GM21423 (cell line): ENCODE measurements around the gene ANKRD33B.
"Not testable (repeated sequence)": the region's sequence is repeated elsewhere in the genome, so short reads cannot be mapped to it uniquely, and the experiment has no call there.

Experiments used
- ATAC-seq: cut with Tn5 transposase; IDR thresholded peaks from one replicate; pipeline ENCODE4 v1.9.1; 2021; ENCODE audit warnings: mild to moderate bottlenecking, moderate library complexity; ENCODE audit not compliant: unreplicated experiment

ANKRD33B gene

DNA sequence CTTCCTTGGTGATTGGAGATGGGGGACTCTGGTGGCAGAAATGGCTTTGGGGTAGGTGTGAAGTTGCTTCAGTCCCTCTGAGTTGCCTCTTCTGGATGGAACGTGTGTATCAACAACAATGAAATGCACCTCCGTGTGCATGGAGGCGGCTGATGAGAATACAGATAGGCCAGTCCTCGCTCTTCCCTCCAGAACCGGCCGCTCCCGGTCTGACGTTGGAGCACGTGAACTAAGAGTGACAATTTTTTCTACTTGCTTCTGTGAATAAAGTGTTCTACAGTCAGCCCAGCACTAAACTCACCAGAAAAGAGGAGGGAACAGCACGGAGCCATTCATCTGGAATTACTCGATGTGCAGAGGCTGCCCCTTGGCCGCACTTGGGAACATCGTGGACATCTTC is 90.7 kb downstream of the ANKRD33B start:
- no peak for ATAC-seq

DNA sequence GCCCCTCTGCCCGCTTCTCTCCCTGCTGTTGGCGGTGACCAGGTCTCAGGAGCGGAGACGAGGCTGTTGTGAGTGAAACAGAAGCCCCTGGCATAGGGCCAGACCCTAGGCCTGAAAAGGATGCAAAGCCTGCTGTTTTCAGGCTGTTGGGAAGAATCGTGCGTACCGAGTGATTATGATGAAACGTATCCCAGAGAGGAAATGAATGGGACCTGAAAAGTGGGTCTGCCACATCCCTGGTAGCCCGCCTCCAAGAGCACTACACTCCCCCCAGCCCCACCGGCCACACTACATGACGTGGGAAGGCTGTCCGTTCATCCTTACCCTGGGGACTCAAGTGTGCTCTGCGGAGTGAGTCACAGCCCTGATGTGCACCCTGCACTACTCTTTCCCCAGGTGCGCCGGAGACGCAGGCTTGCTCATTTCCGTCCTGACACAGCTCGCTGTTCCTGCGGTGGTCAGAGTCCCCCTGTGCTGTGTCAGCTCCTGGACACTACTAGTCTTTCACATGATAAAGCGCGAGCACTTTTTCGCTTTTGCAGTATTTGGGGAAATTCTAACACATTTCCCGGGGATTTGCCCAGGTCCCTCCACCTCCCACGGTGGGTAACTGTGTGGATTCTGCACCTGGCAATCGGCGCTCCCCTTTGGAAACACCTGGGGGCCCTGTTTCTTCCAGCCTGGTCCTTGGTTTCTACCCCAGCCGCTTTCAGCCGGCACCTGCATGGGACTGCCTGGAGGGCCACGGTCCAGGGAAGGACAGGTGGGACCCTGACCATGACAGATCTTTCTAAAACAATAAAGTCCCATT is 91.5 kb downstream of the ANKRD33B start:
- no peak for ATAC-seq

DNA sequence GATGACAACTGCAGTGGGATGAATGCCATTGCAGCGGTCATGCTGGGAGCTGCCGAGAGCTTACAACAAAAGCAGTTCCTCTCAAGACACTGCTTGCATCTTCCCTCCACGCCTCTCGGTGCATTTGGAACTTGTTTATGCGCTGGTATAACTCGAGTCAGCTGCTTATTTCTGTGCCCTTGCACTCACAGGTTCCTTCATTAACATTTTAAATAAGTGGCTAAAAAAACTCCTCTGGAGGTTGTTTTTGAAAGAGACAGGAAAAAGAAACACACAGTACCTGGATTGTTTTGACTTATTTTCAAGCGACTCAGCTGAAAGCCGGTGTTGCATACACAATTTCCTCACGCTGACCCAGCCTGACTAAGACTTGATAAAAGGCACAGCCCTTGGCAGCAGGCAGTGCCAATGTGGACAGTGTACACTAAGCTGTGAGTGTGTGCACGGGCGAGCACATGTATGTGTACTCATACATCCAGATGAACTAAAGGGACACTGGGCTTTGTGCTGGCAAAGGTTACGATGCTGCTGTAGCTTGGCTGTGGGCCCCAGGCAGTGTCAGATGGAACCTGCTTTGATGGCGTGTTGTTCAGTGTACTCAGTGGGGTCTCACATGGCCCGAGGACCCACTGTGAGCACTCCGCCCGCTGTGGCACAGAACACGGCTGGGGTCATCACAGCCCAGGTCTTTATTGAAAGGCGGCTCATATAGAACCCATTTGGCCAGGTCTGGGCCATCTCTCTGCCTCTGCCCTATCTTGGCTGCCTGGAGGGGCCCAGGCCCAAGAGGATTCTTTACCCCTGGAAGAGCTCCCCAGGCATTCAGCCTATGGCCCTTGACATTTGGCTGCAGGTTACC is 92.3 kb downstream of the ANKRD33B start:
- ATAC-seq: no peak

DNA sequence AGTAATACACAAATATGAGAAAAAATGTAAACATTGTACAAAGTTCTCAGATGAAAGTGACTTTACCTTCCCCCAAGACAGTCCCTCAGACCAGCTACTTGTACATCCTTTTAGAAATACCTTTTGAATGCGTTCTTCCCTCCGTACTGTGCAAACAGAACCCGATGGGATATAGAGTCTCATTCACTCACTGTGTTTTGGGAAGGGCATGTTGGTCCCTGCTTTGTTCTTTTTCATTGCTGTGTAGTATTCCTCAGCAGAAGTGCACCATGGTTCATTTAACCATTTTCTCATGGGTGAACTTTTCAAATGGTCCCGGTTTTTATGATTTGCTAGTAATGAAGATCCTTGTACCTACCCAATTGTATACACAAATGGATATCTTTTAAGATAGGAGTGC is 94.4 kb downstream of the ANKRD33B start:
- no peak for ATAC-seq

DNA sequence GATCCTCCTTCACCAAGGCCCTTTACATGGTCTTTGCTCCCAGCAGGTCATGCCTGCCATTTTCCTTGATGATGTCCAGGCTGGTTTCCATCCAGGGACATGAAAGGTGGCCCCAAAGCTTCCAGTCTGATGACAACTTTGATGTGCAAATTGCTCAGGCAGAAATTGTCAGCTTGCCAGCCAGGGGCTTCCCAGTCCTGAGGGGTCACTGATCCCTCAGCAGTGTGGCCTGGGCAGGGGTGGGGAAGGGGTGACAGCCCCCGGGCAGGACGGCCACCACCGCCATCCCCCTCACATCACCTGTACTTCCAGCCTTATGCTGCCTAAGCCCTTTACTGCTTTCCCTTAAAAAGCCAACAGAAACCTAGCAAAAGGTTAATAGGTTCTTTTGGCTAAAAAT is 96.3 kb downstream of the ANKRD33B start:
- no peak for ATAC-seq

DNA sequence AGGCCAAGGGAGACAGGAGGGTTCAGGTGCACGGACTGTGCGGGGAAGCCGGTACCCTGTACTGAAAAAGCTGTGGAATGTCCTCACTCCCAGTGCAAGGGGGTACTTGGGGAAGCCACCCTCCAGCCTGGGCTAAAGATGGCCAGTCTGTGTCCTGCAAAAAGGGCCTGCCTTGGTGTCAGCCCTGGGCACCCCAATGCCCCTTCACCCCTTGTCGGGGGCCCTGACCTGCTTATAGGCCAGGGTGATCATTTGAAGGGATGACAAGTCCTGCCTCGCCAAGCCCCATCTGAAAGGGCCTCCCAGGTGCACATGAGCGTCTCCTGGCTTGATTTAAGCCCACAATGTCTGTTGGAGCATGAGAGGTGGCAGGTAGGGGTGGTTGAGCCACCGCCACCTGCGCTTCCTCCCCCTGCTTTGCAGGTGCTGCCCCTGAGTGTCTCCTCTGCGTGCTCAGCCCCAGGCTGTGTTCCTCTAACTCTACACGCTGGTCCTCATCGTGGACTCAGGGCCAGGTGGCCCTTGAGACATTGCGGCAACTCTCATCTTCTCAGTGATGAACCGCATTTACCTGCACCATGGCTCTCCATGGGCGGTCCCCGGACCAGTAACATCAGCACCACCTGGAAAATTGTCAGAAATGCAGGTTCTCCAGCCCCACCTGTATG is 97.0 kb downstream of the ANKRD33B start:
- no peak for ATAC-seq

DNA sequence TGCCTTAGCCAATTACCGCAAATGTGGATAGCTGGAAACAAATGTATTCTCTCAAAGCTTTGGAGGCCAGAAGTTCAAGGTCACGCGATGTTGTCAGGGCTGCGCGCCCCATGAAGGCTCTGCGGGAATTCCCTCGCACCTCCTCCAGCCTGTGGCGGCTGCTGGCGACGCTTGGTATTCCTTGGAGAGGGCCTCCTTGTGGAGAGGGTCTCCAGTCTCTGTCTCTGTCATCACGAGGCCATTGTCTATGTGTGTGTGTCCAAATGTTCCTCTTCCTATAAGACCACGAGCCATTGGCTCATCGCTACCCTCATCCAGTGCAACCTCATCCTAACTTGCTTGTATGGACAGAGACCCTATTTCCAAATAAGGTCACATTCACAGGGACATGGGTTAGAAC is 97.5 kb downstream of the ANKRD33B start:
- no peak for ATAC-seq

DNA sequence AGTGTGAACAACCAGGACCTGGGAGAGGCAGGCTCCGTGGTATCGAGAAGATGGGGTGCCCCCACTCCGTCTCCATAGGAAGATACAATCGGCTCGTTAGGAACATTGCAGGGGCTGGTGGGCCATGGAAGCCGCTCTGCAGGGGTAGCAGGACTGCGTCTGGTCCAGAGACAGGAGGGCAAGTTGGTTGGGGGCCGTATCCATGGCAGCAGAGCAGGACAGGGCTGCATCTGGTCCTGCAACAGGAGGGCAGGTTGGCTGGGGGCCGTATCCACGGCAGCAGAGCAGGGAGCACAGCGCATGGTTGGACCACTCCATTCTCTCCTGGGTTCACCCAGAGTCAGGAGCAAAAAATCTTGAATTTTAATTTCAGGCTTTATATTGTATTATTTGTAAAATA is 98.2 kb downstream of the ANKRD33B start:
- ATAC-seq: no peak

DNA sequence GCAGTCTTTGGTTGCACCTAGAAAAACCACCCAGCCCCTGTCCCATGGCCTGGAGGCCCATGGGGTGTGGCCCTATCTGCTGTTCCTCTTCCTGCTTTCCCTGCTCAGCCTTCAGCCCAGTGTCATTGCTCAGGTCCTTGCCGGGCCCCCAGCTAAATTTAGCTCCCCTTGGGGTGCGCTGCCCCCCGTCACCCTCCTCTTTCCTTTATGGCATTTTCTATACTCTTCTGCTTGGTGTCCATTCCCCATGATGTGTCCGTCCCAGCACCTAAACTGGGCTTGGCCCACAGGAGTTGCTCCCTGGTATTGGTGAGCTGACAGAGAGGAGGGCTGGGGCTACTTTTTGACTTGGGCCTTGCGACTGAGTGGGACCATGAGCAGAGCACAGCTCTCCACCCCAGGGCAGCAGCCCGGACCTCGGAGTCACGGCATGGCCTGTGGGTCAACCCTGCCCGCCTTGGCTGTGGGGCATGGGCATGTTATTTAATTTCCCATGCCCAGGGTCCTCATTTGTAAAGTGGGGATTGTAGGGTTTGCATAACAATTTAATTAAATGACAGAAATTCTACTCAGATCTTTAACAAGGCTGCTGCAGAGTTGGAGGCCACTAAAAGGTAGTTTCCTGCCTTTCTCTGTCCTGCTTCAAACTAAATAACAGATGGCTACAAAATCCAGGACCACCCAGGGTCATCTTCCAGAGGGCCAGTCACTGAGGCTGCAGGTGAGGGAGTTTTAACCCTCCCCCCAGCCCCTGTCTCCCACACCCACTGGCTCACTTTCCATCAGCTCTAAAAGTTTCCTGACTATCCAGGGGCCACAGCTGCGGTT is 99.0 kb downstream of the ANKRD33B start:
- no peak for ATAC-seq

DNA sequence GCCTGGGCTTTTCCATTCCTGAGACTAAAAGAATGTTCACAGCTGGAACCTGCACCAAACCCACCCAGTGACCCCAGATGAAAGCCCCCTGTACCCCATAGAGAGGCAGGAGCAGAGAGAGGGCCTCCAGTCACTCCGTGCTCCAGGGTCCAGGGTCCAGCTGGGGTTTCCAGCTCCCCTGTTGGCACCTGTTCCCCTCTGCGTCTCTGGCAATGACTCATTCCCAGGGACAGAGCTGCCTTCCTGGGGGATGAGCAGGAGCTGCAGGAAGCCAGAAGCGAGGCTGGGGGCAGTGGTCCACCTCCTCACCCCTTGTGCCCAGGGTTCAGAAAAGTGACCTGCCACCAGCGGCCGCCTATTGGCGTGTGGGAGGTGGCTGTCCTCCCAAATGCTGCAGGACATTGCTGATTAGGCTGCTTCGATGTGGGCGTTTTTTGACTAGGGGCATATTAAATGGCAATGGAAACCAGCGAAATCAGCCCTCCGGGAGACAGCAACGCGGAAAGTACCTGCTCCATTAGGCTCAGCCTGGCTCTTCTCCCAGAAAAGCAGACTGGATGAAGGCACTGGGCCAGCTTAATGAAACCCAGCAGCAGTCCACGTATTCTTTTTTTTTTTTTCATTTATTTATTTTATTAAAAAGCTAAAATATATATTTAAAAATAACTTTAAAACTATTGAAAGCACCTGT is 99.8 kb downstream of the ANKRD33B start:
- ATAC-seq: no peak

DNA sequence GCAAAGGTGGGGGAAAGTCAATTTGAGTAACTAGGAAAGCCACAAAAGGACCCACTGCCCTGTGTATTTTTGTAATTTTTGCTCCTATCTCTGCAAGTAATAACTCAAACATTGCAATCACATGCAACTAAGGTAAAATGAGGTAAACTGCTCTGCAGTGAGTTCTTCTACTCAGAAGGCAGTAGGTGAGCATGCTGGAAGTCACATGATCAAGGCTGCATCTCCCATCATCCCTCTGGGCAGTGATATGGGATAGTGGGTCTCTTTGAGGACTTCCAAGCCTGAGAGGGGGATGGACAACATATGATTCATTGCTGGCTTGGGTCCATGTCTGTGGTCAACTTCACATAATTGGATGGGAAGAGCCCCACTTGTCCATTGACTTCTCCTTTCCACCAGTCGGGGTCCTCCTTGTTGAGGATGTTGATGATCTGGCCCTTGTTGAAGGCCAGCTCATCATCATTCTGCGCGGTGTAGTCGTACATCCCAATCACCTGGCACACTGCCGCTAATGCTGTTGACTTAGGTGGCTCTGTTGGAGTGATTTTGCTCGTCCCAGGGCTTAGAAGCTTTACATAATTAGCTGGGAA is 100.4 kb downstream of the ANKRD33B start:
- ATAC-seq: not testable (repeated sequence)

DNA sequence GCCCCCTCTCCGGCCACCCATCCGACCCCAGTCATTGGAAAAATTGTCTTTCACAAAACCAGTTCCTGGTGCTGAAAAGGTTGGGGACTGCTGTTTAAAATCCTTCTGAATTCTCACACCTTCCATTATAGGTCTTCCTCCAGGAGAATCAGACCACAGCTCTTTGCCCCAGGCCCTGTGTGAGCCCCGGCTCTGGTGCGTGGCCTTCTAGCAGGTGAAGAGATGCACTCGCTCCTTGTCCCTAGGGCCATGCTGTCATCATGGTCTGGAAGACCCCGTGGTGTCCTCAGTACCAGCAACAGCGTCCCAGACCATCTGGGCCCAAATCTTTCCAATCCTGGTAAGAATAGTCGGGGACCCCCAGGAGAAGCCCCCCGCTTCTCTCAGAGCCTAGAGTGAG is 101.9 kb downstream of the ANKRD33B start:
- ATAC-seq: no peak

DNA sequence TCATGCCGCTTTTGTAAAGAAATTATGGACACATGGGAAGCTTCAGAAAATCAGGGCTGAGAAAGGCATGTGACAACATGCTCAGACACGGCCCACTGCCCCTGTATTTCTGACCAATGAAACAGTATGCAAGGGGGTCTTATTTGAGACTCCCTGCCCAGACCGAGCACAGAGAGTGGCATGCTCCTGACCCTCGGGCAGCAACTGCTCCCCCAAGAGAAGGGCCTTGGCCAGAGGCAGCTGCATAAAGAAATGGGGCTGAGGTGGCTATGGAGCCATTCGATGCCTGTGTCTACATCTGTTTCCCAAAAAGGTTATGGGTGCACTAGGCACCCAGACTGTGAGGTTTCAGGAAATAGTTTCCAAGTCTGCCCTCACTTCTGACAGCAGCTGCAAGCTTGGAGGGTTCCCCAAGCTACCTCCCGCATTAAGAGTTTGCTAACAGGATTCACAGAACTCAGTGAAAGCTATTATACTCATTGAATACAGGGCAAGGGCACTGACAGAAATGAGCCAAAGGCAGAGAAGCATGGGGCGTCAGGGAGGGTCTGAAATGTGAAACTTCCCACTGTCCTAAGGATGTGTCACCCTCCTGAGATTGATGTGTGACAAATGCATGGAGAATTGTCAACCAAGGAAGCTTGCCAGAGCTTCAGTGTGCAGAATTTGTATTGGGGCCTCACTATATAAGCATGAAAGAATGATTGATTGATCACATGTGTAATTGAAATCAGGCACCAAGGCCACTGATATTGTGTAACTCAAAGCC is 102.8 kb downstream of the ANKRD33B start:
- ATAC-seq: no peak

DNA sequence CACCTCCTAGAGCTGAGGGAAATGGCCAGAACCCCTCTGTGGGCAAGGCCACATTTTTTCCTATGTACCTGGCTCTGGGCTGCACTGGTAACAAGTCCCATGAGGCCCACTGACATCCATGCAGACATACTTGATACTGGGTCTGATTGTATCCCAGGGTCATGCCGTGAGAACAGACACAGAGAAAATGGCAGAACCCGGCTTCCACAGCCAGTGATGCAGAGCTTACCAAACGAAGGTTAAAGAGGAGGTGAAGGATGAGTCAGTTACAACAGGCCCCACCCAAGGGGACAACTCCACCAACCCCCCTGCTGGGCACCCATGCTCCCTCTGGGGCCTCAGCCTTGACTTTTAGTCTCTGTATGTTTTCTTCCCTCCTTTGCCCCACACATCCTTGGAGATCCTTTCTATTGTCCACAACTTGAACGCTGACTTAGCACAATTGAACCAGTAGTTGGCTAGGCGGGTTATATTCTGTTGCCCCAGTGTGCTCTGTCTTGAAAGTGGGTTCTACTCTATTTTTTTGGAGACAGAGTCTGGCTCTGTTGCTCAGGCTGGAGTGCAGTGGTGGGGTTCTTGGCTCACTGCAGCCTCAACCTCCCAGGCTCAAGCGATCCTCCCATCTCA is 103.7 kb downstream of the ANKRD33B start:
- ATAC-seq: no peak

DNA sequence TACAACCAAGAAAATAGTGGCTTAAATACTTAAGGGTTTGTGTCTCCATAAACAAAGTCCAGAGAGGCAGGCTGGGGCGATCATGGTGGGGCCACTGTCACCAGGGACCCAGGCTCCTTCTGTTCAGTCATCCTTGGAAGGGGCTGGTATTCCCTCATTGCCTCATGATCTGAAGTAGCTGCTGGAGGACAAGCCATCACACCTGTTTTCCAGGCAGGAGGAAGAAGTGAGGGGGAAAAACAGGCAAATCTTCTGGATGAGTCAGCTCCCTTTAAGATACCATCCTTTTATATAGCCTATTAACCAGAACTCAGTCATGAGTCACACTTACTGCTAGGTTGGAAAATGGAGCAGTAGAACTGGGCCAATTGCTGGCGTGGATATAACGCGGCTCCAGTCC is 104.8 kb downstream of the ANKRD33B start:
- ATAC-seq: no peak

DNA sequence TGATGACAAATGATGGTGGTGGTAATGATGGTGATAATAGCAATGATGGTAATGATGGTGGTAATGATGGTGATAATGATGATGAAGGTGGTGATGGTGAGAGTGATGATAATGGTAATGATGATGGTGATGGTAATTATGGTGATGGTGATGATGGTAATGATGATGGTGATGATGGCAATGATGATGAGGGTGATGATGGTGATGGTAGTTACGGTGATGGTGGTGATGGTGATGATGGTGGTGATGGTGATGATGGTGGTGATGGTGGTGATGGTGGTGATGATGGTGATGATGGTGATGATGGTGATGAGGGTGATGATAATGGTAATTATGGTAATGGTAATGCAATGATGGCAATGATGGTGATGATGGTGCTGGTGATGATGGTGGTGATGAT is 106.1 kb downstream of the ANKRD33B start:
- no peak for ATAC-seq

DNA sequence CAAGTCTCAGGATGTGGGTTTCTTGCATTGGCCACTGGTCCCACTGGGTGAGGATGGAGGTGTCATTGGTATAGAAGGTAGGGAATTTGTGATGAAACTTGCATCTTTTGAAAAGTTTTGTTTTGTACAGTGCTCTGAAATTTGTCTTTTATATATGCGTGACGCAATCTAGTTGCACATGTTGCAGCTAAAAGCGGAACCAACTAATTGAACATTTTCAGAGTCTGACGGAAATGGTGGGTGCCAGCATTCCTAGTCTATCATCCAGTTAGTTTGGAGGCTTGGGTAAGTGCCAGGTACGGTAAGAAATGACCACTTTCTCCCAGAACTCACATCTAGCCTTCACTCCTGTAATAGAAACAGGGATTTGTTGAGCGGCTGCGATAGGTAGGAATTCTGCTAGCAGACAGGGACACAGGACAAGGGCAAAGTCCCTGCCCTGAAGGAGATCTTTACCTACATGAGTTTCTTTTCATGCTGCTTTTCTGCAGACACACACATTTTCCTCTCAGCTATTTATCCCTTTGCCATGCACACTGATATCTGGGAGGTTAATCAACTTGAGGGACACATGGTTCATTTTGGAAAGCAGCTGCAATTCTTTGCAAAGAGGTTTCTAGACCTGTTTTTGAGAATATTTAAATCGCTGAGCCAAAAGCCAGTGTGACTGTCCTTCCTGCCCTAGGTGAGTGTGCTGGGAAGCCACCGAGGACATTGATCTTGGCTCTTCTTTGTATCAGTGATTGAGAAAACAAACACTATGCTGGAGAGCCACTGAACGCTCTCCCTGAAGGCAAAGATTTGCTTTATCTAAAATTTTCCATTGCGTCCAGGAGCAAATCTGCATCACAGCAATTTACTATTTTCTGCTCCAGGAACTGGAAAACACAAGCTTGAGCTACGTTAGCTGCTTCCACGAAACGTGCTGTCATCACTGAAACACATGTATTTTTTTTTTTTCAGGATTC is 107.5 kb downstream of the ANKRD33B start:
- ATAC-seq: no peak
